GM12873 (cell line): ENCODE data around the gene NXPH3.

Source experiments
- TF ChIP-seq, protein P1 (sequence below): IDR thresholded peaks from 2 replicates; pipeline ENCODE4 v1.5.1; 2012; ENCODE audit warnings: low read depth, mild to moderate bottlenecking, moderate library complexity, low read length, control low read depth; ENCODE audit not compliant: insufficient read depth; ENCODE audit errors: missing control alignments

NXPH3 gene

DNA sequence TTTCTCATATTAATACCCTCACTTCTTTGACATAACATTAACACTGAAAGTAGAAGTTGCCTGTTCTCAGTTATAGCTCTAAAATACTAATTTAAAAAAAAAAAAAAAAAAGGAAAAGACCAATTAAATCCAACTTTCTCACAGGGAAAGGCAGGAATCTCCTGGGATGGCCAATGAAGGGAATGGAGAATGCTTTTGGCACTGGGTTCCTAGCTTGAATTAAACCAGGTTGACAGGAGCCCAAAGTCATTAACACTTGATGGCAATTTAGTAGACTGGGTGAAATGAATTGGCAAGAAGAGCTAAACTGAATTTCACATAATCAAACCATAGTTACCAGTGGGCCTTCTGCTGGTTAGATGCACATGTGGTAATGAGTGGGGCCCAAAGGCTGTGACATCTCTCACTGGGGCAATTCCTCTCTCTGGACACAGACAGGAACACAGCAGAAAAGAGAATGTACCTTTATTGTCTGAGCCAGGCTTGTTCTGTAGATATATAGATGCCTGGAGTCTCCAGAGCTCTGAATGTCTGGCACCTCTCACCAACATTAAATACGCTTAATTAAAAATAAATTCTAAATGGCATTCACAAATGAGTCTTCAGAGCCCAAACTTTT, 37.6 kb downstream of the NXPH3 start:
- TF ChIP-seq, protein P1, sequence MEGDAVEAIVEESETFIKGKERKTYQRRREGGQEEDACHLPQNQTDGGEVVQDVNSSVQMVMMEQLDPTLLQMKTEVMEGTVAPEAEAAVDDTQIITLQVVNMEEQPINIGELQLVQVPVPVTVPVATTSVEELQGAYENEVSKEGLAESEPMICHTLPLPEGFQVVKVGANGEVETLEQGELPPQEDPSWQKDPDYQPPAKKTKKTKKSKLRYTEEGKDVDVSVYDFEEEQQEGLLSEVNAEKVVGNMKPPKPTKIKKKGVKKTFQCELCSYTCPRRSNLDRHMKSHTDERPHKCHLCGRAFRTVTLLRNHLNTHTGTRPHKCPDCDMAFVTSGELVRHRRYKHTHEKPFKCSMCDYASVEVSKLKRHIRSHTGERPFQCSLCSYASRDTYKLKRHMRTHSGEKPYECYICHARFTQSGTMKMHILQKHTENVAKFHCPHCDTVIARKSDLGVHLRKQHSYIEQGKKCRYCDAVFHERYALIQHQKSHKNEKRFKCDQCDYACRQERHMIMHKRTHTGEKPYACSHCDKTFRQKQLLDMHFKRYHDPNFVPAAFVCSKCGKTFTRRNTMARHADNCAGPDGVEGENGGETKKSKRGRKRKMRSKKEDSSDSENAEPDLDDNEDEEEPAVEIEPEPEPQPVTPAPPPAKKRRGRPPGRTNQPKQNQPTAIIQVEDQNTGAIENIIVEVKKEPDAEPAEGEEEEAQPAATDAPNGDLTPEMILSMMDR: no peak

DNA sequence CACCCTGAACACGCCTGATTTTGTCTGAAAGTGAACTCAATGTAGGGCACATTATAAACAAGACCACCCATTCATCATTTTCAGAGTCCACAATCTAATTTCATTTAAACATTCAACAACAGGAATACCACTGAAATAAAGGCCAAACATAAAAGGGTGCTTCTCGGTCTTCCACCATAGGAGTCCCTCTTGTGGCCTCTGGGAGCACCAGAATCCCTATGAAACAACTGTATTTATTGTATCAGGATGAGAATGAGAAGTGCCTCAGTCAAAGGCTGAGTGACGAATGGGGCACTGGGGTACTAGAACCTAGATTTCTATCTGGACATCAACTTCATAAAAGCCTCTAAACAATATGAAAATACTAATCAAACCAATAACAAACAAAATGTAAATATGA, 40.4 kb downstream of the NXPH3 start:
- TF ChIP-seq, protein P1: peak; percentile 13

DNA sequence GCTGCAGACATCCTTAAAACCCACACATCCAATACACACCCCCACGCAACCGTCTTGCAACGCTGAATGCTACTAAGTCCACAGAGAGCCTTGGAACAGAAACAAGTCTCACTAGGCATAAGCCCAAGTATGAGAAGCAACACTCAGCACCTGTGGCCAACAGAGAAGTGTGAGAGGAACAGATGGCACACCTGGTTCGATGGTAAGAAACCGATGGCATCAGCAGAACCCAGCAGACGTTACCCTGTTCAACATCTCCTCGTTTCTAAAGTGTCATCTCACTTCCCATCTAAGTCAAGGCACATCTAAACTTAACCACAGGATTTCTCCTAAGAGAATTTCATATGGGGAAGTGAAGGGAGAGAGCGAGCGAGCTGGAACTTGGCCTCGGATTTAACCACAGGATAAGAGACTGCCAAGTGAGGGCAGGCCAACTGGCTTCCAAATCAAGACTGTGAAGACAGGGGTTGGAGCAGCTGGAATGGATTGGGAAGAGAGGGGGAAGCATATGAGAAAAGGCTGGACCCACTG, 41.0 kb downstream of the NXPH3 start:
- TF ChIP-seq, protein P1: no peak

DNA sequence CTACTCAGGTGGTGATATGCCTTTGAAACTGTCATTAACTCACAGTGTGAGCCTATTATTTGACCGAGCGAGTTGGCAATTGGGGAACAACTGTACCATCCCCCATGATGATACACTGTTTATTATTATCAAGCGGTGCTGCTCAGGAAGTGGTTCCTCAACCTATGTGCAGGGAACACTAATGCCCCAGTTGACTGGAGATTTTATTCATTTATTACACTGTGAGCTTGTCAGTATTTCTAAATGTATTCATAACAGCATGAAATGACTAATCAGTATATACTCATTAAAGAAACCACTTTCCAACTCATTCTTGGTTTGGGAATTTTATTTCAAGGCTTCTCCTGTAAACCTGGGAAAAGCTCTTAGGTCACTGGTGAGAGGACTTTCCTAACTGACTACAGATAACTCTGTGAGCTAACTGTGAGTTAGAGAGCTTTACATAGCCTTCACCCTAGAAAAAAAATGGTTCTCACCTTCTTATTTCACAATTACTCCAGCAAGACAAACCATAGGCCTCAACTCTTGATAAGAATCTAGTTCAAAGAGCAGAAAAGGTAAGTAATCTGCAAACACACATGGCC, 42.4 kb downstream of the NXPH3 start:
- TF ChIP-seq, protein P1: no peak

DNA sequence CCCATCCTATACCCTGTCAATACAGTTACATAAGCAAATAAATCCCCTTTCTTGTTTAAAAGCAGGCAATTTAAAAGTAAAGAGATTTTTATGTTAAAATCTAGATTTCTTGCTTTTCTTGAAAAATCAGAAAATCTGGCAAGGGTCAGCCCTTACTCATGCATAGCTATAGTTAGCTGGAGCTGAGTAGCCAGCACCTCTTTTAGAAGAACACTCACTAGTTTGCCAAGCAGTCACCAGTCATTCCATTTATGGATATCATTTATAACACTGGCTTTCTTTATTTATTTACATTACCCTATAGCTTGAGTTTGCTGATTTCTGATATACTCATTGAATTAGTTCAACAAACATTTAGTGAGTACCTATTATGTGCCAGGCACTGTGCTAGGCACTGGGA, 45.7 kb downstream of the NXPH3 start:
- TF ChIP-seq, protein P1: no peak

DNA sequence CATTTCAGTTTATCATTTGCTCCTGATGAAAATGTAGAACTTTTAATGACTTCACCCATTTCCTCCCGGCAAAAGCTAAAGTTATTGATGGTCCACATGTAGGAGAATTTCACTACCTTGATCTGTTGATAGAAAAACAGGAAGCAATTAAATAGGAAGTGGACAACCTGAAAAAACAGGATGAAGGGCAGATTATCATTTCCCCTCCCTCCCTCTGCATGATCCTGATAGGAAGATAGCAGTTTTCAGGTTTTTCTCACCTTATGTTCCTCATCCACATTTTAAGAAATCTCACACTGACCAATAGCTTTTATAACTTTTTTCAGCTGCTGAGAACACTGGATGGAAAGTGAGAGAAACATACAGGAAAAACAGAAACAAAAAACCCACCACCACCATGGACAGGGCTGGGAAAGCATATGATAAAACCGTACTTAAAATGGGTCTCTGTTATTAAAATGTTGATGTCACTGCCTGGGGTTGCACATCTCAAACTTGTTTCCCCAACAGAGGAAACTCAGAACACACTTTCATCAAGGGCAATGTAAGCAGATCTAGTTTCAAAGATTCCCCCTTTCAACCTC, 46.4 kb downstream of the NXPH3 start:
- TF ChIP-seq, protein P1: no peak

DNA sequence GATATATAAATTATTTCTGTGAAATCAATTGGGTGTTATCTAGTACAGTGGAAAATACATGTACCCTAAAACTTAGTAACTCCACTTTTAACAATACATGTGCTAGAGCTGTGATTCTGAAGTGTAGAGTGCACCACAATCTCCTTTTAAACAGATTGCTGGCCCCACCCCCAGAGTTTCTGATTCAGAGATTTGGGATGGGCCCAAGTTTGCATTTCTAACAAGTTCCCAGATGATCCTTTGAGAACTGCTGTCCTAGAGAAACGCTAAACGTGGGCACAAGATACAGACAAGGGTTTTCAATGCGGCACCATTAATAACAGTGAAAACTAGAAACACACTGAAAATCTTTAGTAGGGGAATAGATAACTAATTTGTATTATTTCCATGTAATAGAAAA, 49.2 kb downstream of the NXPH3 start:
- TF ChIP-seq, protein P1: no peak
